ENCODE results near the gene DPEP2. TPM values are rescaled to one million over a fixed set of nuclear protein-coding genes. Genes with fewer than 3 reads are reported as not detected.
"Not testable (repeated sequence)": the region's sequence is repeated elsewhere in the genome, so short reads cannot be mapped to it uniquely, and the experiment has no call there.

The DPEP2 gene
- total RNA-seq, 1 experiment from 2014 or later: not detected

- H3K79me2 ChIP-seq (ENCODE audit: insufficient read depth, low read length): no peaks in the 10 kb centered on the region
- H2AFZ ChIP-seq (ENCODE audit: low read depth, low read length, poor library complexity, severe bottlenecking): no peak overlapping the region
- RAD21 ChIA-PET (ENCODE audit: low non-redundant PET in 1 of 2, low total read pairs in 2 of 2, uncharacterized antibody in 2 of 2, unreplicated experiment in 2 of 2): no interaction called here
- no peaks in the 10 kb centered on the region for H3K36me3 ChIP-seq (ENCODE audit: control insufficient read depth in 1 of 2, insufficient read depth in 2 of 2, low read length in 2 of 2)
- TF ChIP-seq TCF7L2 (IDR thresholded peaks at IDR 0.05; ENCODE audit: borderline replicate concordance, extremely low read depth, insufficient read depth, insufficient read length): no peak
- TF ChIP-seq REST (IDR thresholded peaks at IDR 0.05; ENCODE audit: low read depth): no peak
- no peak for TF ChIP-seq YY1 (IDR thresholded peaks at IDR 0.05; ENCODE audit: extremely low read depth, insufficient replicate concordance, low read depth, low read length)
- no peak for TF ChIP-seq ZFX (IDR thresholded peaks at IDR 0.05)
- no peak for TF ChIP-seq ZNF274 (IDR thresholded peaks at IDR 0.05; ENCODE audit: low read depth, low read length)
- TF ChIP-seq EGR1 (IDR thresholded peaks at IDR 0.05; ENCODE audit: low read depth): no peak
- no peak overlapping the region for H3K4me2 ChIP-seq (ENCODE audit: low read length)
- H3K9ac ChIP-seq (ENCODE audit: low read length): no peak overlapping the region
- no peak overlapping the region for H3K4me3 ChIP-seq (replicated peaks in 1 of 2; ENCODE audit: low read depth in 1 of 2, low read length in 2 of 2)
- H3K27ac ChIP-seq (ENCODE audit: low read depth, low read length): no peak overlapping the region
- CTCF ChIA-PET: no interaction called here
- no peaks in the 10 kb centered on the region for H4K20me1 ChIP-seq (ENCODE audit: insufficient read depth)
- no peaks in the 10 kb centered on the region for H3K9me2 ChIP-seq (ENCODE audit: insufficient read depth)
- POLR2A ChIA-PET: no interaction called here
- H3K27me3 ChIP-seq (ENCODE audit: insufficient read depth, low read length): no peaks in the 10 kb centered on the region
- DNase-seq (ENCODE audit: low read depth, low spot score) (no peak), ATAC-seq (no peak)
- no TSS peak for BruUV-seq (replicated peaks)
- peaks cover 0 to 7% of the 10 kb centered on the region in 2 experiments; a peak in 2 of 4 replicates for H3K4me1 ChIP-seq (ENCODE audit: control insufficient read depth in 1 of 2, insufficient read depth in 2 of 2, low read length in 2 of 2)
- intact Hi-C loops (cut with micrococcal nuclease): no loop called here
- no peaks in the 10 kb centered on the region for H3K9me3 ChIP-seq (ENCODE audit: control insufficient read depth in 1 of 2, insufficient read depth in 1 of 2, low read depth in 1 of 2, low read length in 2 of 2)
Measured at GRCh38 chr16:67999985-68000384, 701 bp upstream of the DPEP2 start.

GRCh38 chr16:67998231-67998778, 979 bp downstream of the DPEP2 start:
- CTCF ChIA-PET: interaction anchor here (1.7 kb wide), 1 partner anchor 18 kb away, joined by 4 read pairs; the partner anchor contains the start of gene DPEP3
- POLR2A ChIA-PET; H3K4me3 ChIP-seq (replicated peaks in 1 of 2; ENCODE audit: low read depth in 1 of 2, low read length in 2 of 2); RAD21 ChIA-PET (ENCODE audit: low non-redundant PET in 1 of 2, low total read pairs in 2 of 2, uncharacterized antibody in 2 of 2, unreplicated experiment in 2 of 2); H3K27me3 ChIP-seq (ENCODE audit: insufficient read depth, low read length); H3K9ac ChIP-seq (ENCODE audit: low read length); H3K36me3 ChIP-seq (ENCODE audit: control insufficient read depth in 1 of 2, insufficient read depth in 2 of 2, low read length in 2 of 2); H3K27ac ChIP-seq (ENCODE audit: low read depth, low read length); H3K79me2 ChIP-seq (ENCODE audit: insufficient read depth, low read length); intact Hi-C loops (cut with micrococcal nuclease); H3K9me2 ChIP-seq (ENCODE audit: insufficient read depth); H4K20me1 ChIP-seq (ENCODE audit: insufficient read depth); DNase-seq (ENCODE audit: low read depth, low spot score); ATAC-seq; H2AFZ ChIP-seq (ENCODE audit: low read depth, low read length, poor library complexity, severe bottlenecking); H3K4me2 ChIP-seq (ENCODE audit: low read length); H3K9me3 ChIP-seq (ENCODE audit: control insufficient read depth in 1 of 2, insufficient read depth in 1 of 2, low read depth in 1 of 2, low read length in 2 of 2); BruUV-seq (replicated peaks): not testable (repeated sequence)
- peaks cover 3 to 15% of the 10 kb centered on the region in 2 experiments; a peak in 3 of 4 replicates for H3K4me1 ChIP-seq (ENCODE audit: control insufficient read depth in 1 of 2, insufficient read depth in 2 of 2, low read length in 2 of 2)
